ENCODE measurements around the gene CPZ. TPM values are rescaled to one million over a fixed set of nuclear protein-coding genes. Genes with fewer than 3 reads are reported as not detected.

The CPZ gene
- total and polyA plus RNA-seq, 10 of the 15 experiments (the other 5 are each of a cell fraction or from before 2014, with no cell fraction given) = not detected

- no peak for TF ChIP-seq ZNF687 (IDR thresholded peaks at IDR 0.05)
- no peak for TF ChIP-seq EP300 (IDR thresholded peaks at IDR 0.05; ENCODE audit: borderline replicate concordance in 1 of 2, control insufficient read depth in 1 of 2, low read depth in 2 of 2, low read length in 2 of 2)
Measured at GRCh38 chr4:8612646-8613045, 20.1 kb downstream of the CPZ start (continued).

GRCh38 chr4:8613421-8614364, 21.1 kb downstream of the CPZ start:
- ChIA-PET SMC1A (ENCODE audit: uncharacterized antibody, unreplicated experiment) (no interaction called here), POLR2A (no interaction called here), CTCF (interaction anchor here (0.6 kb wide), 1 partner anchor 194 kb away, joined by 3 read pairs; no protein-coding TSS in a partner anchor), RAD21 (ENCODE audit: unreplicated experiment) (no interaction called here)
- H3K79me2 ChIP-seq (ENCODE audit: control insufficient read depth, insufficient read depth, low read length) = no peaks in the 10 kb centered on the region
- no peak overlapping the region for H2AFZ ChIP-seq (ENCODE audit: control insufficient read depth, low read depth, low read length)
- no peak overlapping the region for H3K4me3 ChIP-seq
- intact Hi-C loops (cut with micrococcal nuclease; ENCODE audit: unreplicated experiment) (no loop called here), in situ Hi-C loops (cut with MboI) (loop anchor here (10.0 kb wide), 1 partner anchor 311 kb away; no protein-coding TSS in a partner anchor)
- H3K4me1 ChIP-seq (ENCODE audit: control insufficient read depth, insufficient read depth, low read length) = no peaks in the 10 kb centered on the region
- FAIRE-seq (no peak), DNase-seq (ENCODE audit: low read depth, low spot score) (no peak), ATAC-seq (no peak)
- H3K27ac ChIP-seq (ENCODE audit: control insufficient read depth, insufficient read depth) = no peak overlapping the region
- H3K36me3 ChIP-seq (ENCODE audit: control insufficient read depth in 2 of 2, insufficient read depth in 2 of 2, low read length in 1 of 2) = no peaks in the 10 kb centered on the region; a peak in 1 of 4 replicates
- no peaks in the 10 kb centered on the region; a peak in 1 of 4 replicates for H3K27me3 ChIP-seq (replicated peaks in 1 of 2; ENCODE audit: control insufficient read depth in 2 of 2, insufficient read depth in 2 of 2, low read length in 1 of 2)
- WGBS (ENCODE audit: insufficient coverage, insufficient replicate concordance, low lambda C conversion rate, missing lambda C conversion rate) = 49% methylated on average over 32 of the region's 35 CpGs
- H4K20me1 ChIP-seq (ENCODE audit: control insufficient read depth, insufficient read depth) = no peaks in the 10 kb centered on the region
- no TSS peak for BruUV-seq (replicated peaks)
- no peak overlapping the region for H3K9ac ChIP-seq (ENCODE audit: control insufficient read depth, insufficient read depth, low read length)
- H3K4me2 ChIP-seq (ENCODE audit: control insufficient read depth, insufficient read depth) = no peak overlapping the region
- no peaks in the 10 kb centered on the region for H3K9me3 ChIP-seq (replicated peaks; ENCODE audit: control insufficient read depth, insufficient read depth, low read length)
- TF ChIP-seq NR2C1 (IDR thresholded peaks at IDR 0.05) (no peak), E2F8 (IDR thresholded peaks at IDR 0.05; ENCODE audit: low read depth, partially characterized antibody) (no peak), SIN3A (IDR thresholded peaks at IDR 0.05; ENCODE audit: low read depth, low read length) (no peak), PAX8 (IDR thresholded peaks at IDR 0.05) (no peak), TAF1 (IDR thresholded peaks at IDR 0.05; ENCODE audit: borderline replicate concordance, low read depth, low read length) (no peak), NFXL1 (IDR thresholded peaks at IDR 0.05; ENCODE audit: borderline replicate concordance) (no peak), WRNIP1 (IDR thresholded peaks at IDR 0.05; ENCODE audit: borderline replicate concordance, low read depth, low read length) (no peak), SMC3 (IDR thresholded peaks at IDR 0.05; ENCODE audit: borderline replicate concordance, low read length) (no peak)

Measured in GM12878 (cell line).